Measurements from ENCODE around the gene UBE2D3.
A peak's percentile ranks its signal among the peaks of the same experiment; 100 is the strongest.

The UBE2D3 gene

GRCh38 chr4:102817613-102818268 is 9.6 kb downstream of the UBE2D3 start:
- no peak for TF ChIP-seq CTCF (IDR thresholded peaks at IDR 0.05; ENCODE audit: low read depth, low read length, missing control alignments)
- in situ Hi-C loops (cut with HindIII; ENCODE audit: low sequenced_read_pairs): no loop called here
- no peak overlapping the region for H3K4me3 ChIP-seq (ENCODE audit: low read depth, low read length)
- DNase-seq (ENCODE audit: low read depth): no peak

GRCh38 chr4:102817021-102817605 is 10.2 kb downstream of the UBE2D3 start:
- H3K4me3 ChIP-seq (ENCODE audit: low read depth, low read length): no peak overlapping the region
- in situ Hi-C loops (cut with HindIII; ENCODE audit: low sequenced_read_pairs): no loop called here
- TF ChIP-seq CTCF (IDR thresholded peaks at IDR 0.05; ENCODE audit: low read depth, low read length, missing control alignments): no peak
- DNase-seq (ENCODE audit: low read depth): no peak

- peak; percentile 31 for DNase-seq (ENCODE audit: low read depth)
- no peak overlapping the region for H3K4me3 ChIP-seq (ENCODE audit: low read depth, low read length)
- in situ Hi-C loops (cut with HindIII; ENCODE audit: low sequenced_read_pairs): no loop called here
- no peak for TF ChIP-seq CTCF (IDR thresholded peaks at IDR 0.05; ENCODE audit: low read depth, low read length, missing control alignments)
These were observed 11.4 kb downstream of the UBE2D3 start for GRCh38 chr4:102815981-102816380.

DNA sequence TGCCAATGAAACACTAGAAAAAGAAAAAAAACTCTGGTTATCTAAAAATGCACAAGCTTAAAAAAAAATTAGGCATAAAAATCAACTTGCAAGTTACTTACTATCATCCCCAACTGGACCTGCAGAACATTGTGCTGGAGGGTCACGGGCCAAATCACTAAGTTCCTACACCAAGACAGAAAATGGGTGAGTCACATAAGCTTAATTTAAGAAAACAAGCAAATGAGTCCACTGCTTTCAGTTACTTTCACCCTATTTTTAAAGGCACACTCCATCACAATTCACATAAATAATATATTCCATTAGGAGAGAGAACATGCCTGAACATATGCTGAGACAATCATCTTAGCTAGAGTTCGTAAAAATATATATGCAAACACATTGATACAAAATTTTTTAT is 17.7 kb downstream of the UBE2D3 start:
- no peak for DNase-seq (ENCODE audit: low read depth)
- no peak overlapping the region for H3K4me3 ChIP-seq (ENCODE audit: low read depth, low read length)
- in situ Hi-C loops (cut with HindIII; ENCODE audit: low sequenced_read_pairs): loop anchor here (5.0 kb wide), 1 partner anchor 187 kb away; no protein-coding TSS in a partner anchor
- TF ChIP-seq CTCF (IDR thresholded peaks at IDR 0.05; ENCODE audit: low read depth, low read length, missing control alignments): no peak

- no peak for DNase-seq (ENCODE audit: low read depth)
- TF ChIP-seq CTCF (IDR thresholded peaks at IDR 0.05; ENCODE audit: low read depth, low read length, missing control alignments): no peak
- in situ Hi-C loops (cut with HindIII; ENCODE audit: low sequenced_read_pairs): loop anchor here (5.0 kb wide), 1 partner anchor 187 kb away; no protein-coding TSS in a partner anchor
- no peak overlapping the region for H3K4me3 ChIP-seq (ENCODE audit: low read depth, low read length)
These were observed 18.2 kb downstream of the UBE2D3 start for GRCh38 chr4:102809190-102809589.

- TF ChIP-seq CTCF (IDR thresholded peaks at IDR 0.05; ENCODE audit: low read depth, low read length, missing control alignments): no peak
- in situ Hi-C loops (cut with HindIII; ENCODE audit: low sequenced_read_pairs): loop anchor here (5.0 kb wide), 1 partner anchor 186 kb away; no protein-coding TSS in a partner anchor
- DNase-seq (ENCODE audit: low read depth): no peak
- H3K4me3 ChIP-seq (ENCODE audit: low read depth, low read length): no peak overlapping the region
These were observed 19.3 kb downstream of the UBE2D3 start for GRCh38 chr4:102808009-102808408.

Measured in astrocyte of the cerebellum (primary cell).